Sigmoid colon (tissue), 7 donors: ENCODE measurements around the gene LTK. TPM values are rescaled to one million over a fixed set of nuclear protein-coding genes. Genes with fewer than 3 reads are reported as not detected.

Experiments
- DNase-seq: peaks from one replicate; pipeline ENCODE4 v3.0.0-alpha.2; 2019
- H3K27ac ChIP-seq, 4 donors: fragments of 200-600 bp; sonication (generic); one replicate each; pipeline ENCODE4 v1.5.1; 2016 to 2019; ENCODE audit warnings: mild to moderate bottlenecking in 1 of 4
- H3K27me3 ChIP-seq, 3 donors: fragments of 200-600 bp; sonication (generic); one replicate each; pipeline ENCODE4 v1.5.1; 2019; ENCODE audit warnings: mild to moderate bottlenecking in 1 of 3
- H3K36me3 ChIP-seq, 4 donors: fragments of 200-600 bp; sonication (generic); one replicate each; pipeline ENCODE4 v1.5.1; 2016 to 2019
- H3K4me1 ChIP-seq, 4 donors: fragments of 200-600 bp; sonication (generic); one replicate each; pipeline ENCODE4 v1.5.1; 2017 to 2019
- H3K4me3 ChIP-seq, 4 donors: fragments of 200-600 bp; sonication (generic); one replicate each; pipeline ENCODE4 v1.5.1; 2017 to 2019; ENCODE audit warnings: mild to moderate bottlenecking in 2 of 4, moderate library complexity in 1 of 4
- H3K9me3 ChIP-seq, 4 donors: fragments of 200-600 bp in 3 of 4; sonication (generic) in 3 of 4; one replicate each; pipeline versions ENCODE4 v1.5.1 to v1.6.1; 2013 to 2019
- EP300 ChIP-seq, 4 donors: sonication (generic); formaldehyde crosslinking; IDR thresholded peaks; one replicate each; pipeline ENCODE4 v1.6.1; 2017; ENCODE audit warnings: antibody characterized with exemption in 4 of 4
- POLR2A ChIP-seq, 2 donors: fragments of 450-650 bp; IDR thresholded peaks; one replicate each; pipeline ENCODE4 v1.6.1; 2016; ENCODE audit warnings: antibody characterized with exemption in 2 of 2, mild to moderate bottlenecking in 2 of 2, moderate library complexity in 2 of 2
- POLR2AphosphoS5 ChIP-seq, 4 donors: sonication (generic); formaldehyde crosslinking; IDR thresholded peaks; one replicate each; pipeline ENCODE4 v1.6.1; 2017; ENCODE audit warnings: antibody characterized with exemption in 4 of 4
- WGBS, 2 donors: extraction: QIAGEN DNeasy Blood & Tissue Kit; methylation state at CpG; one replicate each; pipeline ENCODE4 v1.1.7; 2013; 5-methylcytosine and 5-hydroxymethylcytosine counted together
- intact Hi-C: fragments of 100-400 bp; cut with DNase I; formaldehyde crosslinking; loops from one replicate; pipeline ENCODE4 v1.15.1; 2023
- polyA plus RNA-seq, 3 donors: library from polyadenylated mRNA; stranded (reverse); fragments of 200-250 nt; gene quantifications; one replicate each; pipeline ENCODE4 v1.2.3, GENCODE V29; 2013
- total RNA-seq, 4 donors: library from RNA; depleted of rRNA; stranded (reverse); fragments of >200 nt; gene quantifications; one replicate each; pipeline ENCODE4 v1.1.0, GENCODE V29; 2016
- TF ChIP-seq, protein P1 (sequence below), 4 experiments: fragments of 450-650 bp in 3 of 4; fragments of 200-600 bp in 1 of 4; IDR thresholded peaks; one replicate each; pipeline ENCODE4 v1.5.1; 2016 to 2019; ENCODE audit warnings: antibody characterized with exemption in 4 of 4, mild to moderate bottlenecking in 3 of 4, moderate library complexity in 2 of 4
- donor health status: healthy with polysubstance abuse.
- donor health status: Bipolar disorder and iron deficiency.
- donor health status: healthy.

The LTK gene
- 1 to 10 TPM in 3 of 4 donors, not detected in 1; 1.6 to 2.5 (median 1.8) TPM for total RNA-seq
- polyA plus RNA-seq, result 1 to 10 TPM; 4.1 to 4.8 (median 4.6) TPM

DNA sequence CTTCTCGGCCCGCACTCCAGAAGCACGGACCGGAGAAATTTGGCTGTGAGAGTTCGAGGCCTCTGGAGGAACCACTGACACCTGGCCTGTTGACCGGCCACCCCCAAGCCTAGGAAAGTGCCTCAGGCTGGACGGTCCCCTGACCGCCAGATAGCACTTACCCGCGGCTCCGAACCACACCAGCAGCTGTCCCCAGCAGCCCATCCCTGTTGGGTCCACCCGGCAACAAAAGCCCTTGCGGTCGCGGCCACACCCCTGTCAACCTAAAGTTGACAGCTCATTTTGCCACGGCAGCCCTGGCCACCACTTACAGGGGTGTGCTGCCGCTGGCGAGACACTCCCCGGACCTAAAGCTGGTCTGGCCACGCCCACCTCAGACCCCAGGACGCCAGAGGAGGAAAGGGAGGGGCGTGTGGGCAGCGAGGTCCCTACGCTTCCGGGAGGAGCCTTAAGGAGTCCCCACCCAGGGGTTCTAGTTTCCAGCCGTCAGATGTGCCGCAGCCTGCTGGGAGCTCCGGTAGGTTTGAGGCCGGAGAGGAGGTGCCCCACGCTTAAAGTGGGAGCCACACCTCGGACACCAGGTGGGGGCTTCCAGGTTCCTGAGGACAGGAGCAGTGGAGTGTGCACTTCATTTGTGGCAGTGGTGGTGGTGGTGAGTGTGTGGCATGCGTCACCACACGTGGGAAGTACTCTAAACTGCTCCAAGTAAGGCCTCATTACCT lies at the start of gene LTK:
Gene LTK (minus strand): TSS at position 322 of the 722 bp plus-strand sequence. CDS start 118 bp downstream, at position 204.
- Histone ChIP-seq H3K9me3 (no peaks in the 10 kb centered on the region), H3K27ac (no peak within 1 kb of the TSS), H3K4me3 (peak within 1 kb of the TSS in 3 of 4 donors; percentile 27 to 36 (median 35)), H3K36me3 (peaks cover 0 to 9% (median 4%) of the 10 kb centered on the region in 4 donors), H3K4me1 (peaks cover 0 to 28% (median 27%) of the 10 kb centered on the region in 4 donors), H3K27me3 (peaks cover 28 to 44% (median 35%) of the 10 kb centered on the region in 3 donors)
- intact Hi-C loops, result no loop called here
- TF ChIP-seq POLR2AphosphoS5 (IDR thresholded peaks at IDR 0.05) (no peak), EP300 (IDR thresholded peaks at IDR 0.05) (no peak), POLR2A (IDR thresholded peaks at IDR 0.05) (no peak)
- TF ChIP-seq, protein P1, sequence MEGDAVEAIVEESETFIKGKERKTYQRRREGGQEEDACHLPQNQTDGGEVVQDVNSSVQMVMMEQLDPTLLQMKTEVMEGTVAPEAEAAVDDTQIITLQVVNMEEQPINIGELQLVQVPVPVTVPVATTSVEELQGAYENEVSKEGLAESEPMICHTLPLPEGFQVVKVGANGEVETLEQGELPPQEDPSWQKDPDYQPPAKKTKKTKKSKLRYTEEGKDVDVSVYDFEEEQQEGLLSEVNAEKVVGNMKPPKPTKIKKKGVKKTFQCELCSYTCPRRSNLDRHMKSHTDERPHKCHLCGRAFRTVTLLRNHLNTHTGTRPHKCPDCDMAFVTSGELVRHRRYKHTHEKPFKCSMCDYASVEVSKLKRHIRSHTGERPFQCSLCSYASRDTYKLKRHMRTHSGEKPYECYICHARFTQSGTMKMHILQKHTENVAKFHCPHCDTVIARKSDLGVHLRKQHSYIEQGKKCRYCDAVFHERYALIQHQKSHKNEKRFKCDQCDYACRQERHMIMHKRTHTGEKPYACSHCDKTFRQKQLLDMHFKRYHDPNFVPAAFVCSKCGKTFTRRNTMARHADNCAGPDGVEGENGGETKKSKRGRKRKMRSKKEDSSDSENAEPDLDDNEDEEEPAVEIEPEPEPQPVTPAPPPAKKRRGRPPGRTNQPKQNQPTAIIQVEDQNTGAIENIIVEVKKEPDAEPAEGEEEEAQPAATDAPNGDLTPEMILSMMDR (IDR thresholded peaks at IDR 0.05), result no peak
- WGBS, 2 donors, result 6 to 9% methylated on average over 33 of the region's 33 CpGs
- no peak for DNase-seq

DNA sequence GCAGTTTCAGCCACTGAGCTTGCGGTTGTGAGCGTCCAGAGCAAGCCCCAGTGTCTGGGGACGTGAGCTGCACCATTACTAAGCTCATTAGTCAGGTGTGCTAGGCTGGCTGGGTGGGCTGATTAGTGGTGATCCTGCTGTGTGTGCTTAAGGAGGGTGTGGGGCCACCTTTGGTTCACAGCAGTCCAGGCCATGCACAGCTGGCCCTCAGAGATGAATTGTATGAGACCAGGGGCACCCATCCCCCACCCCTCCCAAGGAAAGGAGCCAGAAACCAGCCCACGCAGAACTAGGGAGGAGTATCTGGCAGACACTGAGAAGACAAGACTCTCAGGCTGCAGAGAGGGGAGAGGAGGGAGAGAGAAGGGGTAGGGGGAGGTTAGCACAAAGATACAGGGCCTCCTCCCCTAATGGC lies 49.2 kb upstream of the LTK start:
- intact Hi-C loops, result no loop called here
- peaks cover 0 to 17% (median 16%) of the 10 kb centered on the region in 4 donors for H3K4me1 ChIP-seq
- H3K4me3 ChIP-seq, result no peak overlapping the region
- WGBS, 2 donors, result 79% methylated on average over 4 of the region's 4 CpGs
- peak overlapping the region in 1 of 4 donors; percentile 8 for H3K27ac ChIP-seq
- H3K36me3 ChIP-seq, result no peaks in the 10 kb centered on the region
- no peaks in the 10 kb centered on the region for H3K9me3 ChIP-seq
- H3K27me3 ChIP-seq, result no peaks in the 10 kb centered on the region
- DNase-seq, result no peak
- TF ChIP-seq POLR2A (IDR thresholded peaks at IDR 0.05) (no peak), POLR2AphosphoS5 (IDR thresholded peaks at IDR 0.05) (no peak)
- TF ChIP-seq, protein P1 (IDR thresholded peaks at IDR 0.05), result no peak

DNA sequence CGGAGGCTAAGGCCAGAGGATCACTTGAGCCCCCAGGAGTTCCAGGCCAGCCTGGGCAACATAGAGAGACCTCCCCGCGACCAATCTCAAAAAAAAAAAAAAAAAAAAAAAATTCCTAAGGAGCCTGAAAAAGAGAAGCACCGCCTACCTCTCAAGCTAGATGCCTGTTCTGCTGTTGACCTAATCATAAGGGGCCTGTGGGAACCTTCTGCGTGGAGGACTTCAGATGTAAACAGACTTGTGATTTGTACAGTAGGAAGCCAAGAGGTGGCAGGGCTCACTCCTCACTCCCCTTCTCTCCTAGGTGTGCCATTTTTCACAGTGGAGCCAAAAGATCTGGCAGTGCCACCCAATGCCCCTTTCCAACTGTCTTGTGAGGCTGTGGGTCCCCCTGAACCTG lies 48.6 kb upstream of the LTK start:
- Histone ChIP-seq H3K27me3 (no peaks in the 10 kb centered on the region), H3K36me3 (no peaks in the 10 kb centered on the region), H3K4me3 (no peak overlapping the region), H3K9me3 (no peaks in the 10 kb centered on the region), H3K4me1 (peaks cover 0 to 20% (median 17%) of the 10 kb centered on the region in 4 donors), H3K27ac (peak overlapping the region in 2 of 4 donors; percentile 8 to 27)
- no peak for TF ChIP-seq EP300 (IDR thresholded peaks at IDR 0.05)
- no peak for TF ChIP-seq POLR2AphosphoS5 (IDR thresholded peaks at IDR 0.05)
- no peak for TF ChIP-seq POLR2A (IDR thresholded peaks at IDR 0.05)
- TF ChIP-seq, protein P1 (IDR thresholded peaks at IDR 0.05), result no peak
- DNase-seq, result no peak
- intact Hi-C loops, result no loop called here
- WGBS, 2 donors, result 67% methylated on average over 5 of the region's 5 CpGs

DNA sequence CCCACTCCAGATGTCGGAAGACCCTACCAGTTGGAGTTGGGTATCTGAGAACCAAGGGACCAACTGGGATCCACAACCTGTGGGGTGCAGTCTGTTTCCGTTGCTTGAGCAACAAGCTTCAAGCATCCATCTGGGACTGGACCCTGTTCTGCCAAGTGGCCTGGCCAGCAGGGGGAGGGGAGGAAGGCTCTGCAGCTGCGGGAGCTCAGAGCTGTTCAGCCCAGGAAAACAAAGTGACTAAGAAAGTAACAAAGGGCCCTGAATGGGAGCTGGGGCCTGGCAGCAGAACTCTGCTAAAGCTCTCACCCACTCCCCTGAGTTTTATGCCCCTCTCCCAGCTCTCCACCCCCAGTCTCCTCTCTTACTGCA lies 48.1 kb upstream of the LTK start:
- 84 to 86% methylated on average over 3 of the region's 3 CpGs for WGBS, 2 donors
- intact Hi-C loops, result no loop called here
- Histone ChIP-seq H3K4me3 (no peak overlapping the region), H3K4me1 (peaks cover 0 to 20% (median 17%) of the 10 kb centered on the region in 4 donors), H3K9me3 (no peaks in the 10 kb centered on the region), H3K27ac (peak overlapping the region in 2 of 4 donors; percentile 27 to 56), H3K36me3 (no peaks in the 10 kb centered on the region), H3K27me3 (no peaks in the 10 kb centered on the region)
- TF ChIP-seq POLR2A (IDR thresholded peaks at IDR 0.05) (no peak), POLR2AphosphoS5 (IDR thresholded peaks at IDR 0.05) (peak in 1 of 4 donors; percentile 6), EP300 (IDR thresholded peaks at IDR 0.05) (no peak)
- TF ChIP-seq, protein P1 (IDR thresholded peaks at IDR 0.05), result no peak
- DNase-seq, result peak; percentile 91
